SK-N-SH treated with all-trans-retinoic acid at 6 μM for 48 hours (cell line): ENCODE results near the gene FBXL17.

Experiments used
- ATAC-seq: fragments of 200-7000 bp; cut with Tn5 transposase; 3 replicates; pipeline ENCODE4 v1.9.1; 2020; ENCODE audit warnings: mild to moderate bottlenecking, moderate library complexity
- ARNTL ChIP-seq: fragments of 450-650 bp; formaldehyde crosslinking; IDR thresholded peaks from 2 replicates; pipeline ENCODE4 v1.5.0; 2020; ENCODE audit warnings: low read depth, mild to moderate bottlenecking, moderate library complexity, borderline replicate concordance
- BACH2 ChIP-seq: fragments of 250-450 bp; sonication (Bioruptor Pico); IDR thresholded peaks from 2 replicates; pipeline ENCODE4 v1.9.0; 2021; ENCODE audit warnings: mild to moderate bottlenecking, borderline replicate concordance
- CREB5 ChIP-seq: fragments of 250-450 bp; sonication (Bioruptor Pico); IDR thresholded peaks from 2 replicates; pipeline ENCODE4 v1.5.1; 2020; ENCODE audit warnings: low read depth, mild to moderate bottlenecking, moderate library complexity
- CSRNP3 ChIP-seq: fragments of 250-450 bp; sonication (Bioruptor Pico); IDR thresholded peaks from 2 replicates; pipeline ENCODE4 v1.5.1; 2021; ENCODE audit warnings: mild to moderate bottlenecking, moderate library complexity
- ESRRG ChIP-seq: fragments of 250-450 bp; sonication (Bioruptor Pico); IDR thresholded peaks from 2 replicates; pipeline ENCODE4 v1.6.1; 2021; ENCODE audit warnings: mild to moderate bottlenecking
- GLIS3 ChIP-seq: fragments of 250-450 bp; sonication (Bioruptor Pico); IDR thresholded peaks from 2 replicates; pipeline ENCODE4 v1.5.0; 2020; ENCODE audit warnings: mild to moderate bottlenecking, moderate library complexity
- ISL1 ChIP-seq: fragments of 250-450 bp; sonication (Bioruptor Pico); IDR thresholded peaks from 2 replicates; pipeline ENCODE4 v2.1.2; 2022; ENCODE audit warnings: mild to moderate bottlenecking, moderate library complexity
- OSR1 ChIP-seq: fragments of 250-450 bp; sonication (Bioruptor Pico); IDR thresholded peaks from 2 replicates; pipeline ENCODE4 v1.8.0; 2022; ENCODE audit warnings: moderate library complexity, mild to moderate bottlenecking, inconsistent platforms
- PATZ1 ChIP-seq: fragments of 250-450 bp; sonication (Bioruptor Pico); IDR thresholded peaks from 2 replicates; pipeline ENCODE4 v1.8.0; 2020; ENCODE audit warnings: mild to moderate bottlenecking, moderate library complexity, borderline replicate concordance
- POU6F1 ChIP-seq: fragments of 250-450 bp; sonication (Bioruptor Pico); IDR thresholded peaks from 2 replicates; pipeline ENCODE4 v1.8.0; 2021; ENCODE audit warnings: low read depth, mild to moderate bottlenecking, moderate library complexity, borderline replicate concordance
- PPARA ChIP-seq: fragments of 250-450 bp; sonication (Bioruptor Pico); IDR thresholded peaks from 2 replicates; pipeline ENCODE4 v1.5.0; 2020; ENCODE audit warnings: mild to moderate bottlenecking, borderline replicate concordance
- SNAI2 ChIP-seq: fragments of 250-450 bp; sonication (Bioruptor Pico); IDR thresholded peaks from 2 replicates; pipeline ENCODE4 v1.5.0; 2020; ENCODE audit warnings: mild to moderate bottlenecking, moderate library complexity
- TCF4 ChIP-seq: fragments of 250-450 bp; sonication (Bioruptor Pico); IDR thresholded peaks from 2 replicates; pipeline ENCODE4 v1.8.0; 2021; ENCODE audit warnings: mild to moderate bottlenecking, moderate library complexity, borderline replicate concordance
- TSHZ2 ChIP-seq: fragments of 250-450 bp; sonication (Bioruptor Pico); IDR thresholded peaks from 2 replicates; pipeline ENCODE4 v1.5.0; 2020; ENCODE audit warnings: mild to moderate bottlenecking, moderate library complexity
- ZC3H10 ChIP-seq: fragments of 250-450 bp; sonication (Bioruptor Pico); IDR thresholded peaks from 2 replicates; pipeline ENCODE4 v1.5.1; 2021; ENCODE audit warnings: mild to moderate bottlenecking, moderate library complexity
- ZFP3 ChIP-seq: fragments of 250-450 bp; sonication (Bioruptor Pico); IDR thresholded peaks from 2 replicates; pipeline ENCODE4 v1.5.0; 2020; ENCODE audit warnings: mild to moderate bottlenecking, moderate library complexity
- ZFP30 ChIP-seq: fragments of 450-650 bp; formaldehyde crosslinking; IDR thresholded peaks from 2 replicates; pipeline ENCODE4 v1.5.0; 2022; ENCODE audit warnings: mild to moderate bottlenecking, moderate library complexity
- ZNF565 ChIP-seq: fragments of 450-650 bp; formaldehyde crosslinking; conservative IDR thresholded peaks from 2 replicates; pipeline ENCODE4 v1.5.0; 2020; ENCODE audit warnings: low read depth, mild to moderate bottlenecking, moderate library complexity
- ZNF70 ChIP-seq: fragments of 450-650 bp; formaldehyde crosslinking; IDR thresholded peaks from 2 replicates; pipeline ENCODE4 v1.5.0; 2020; ENCODE audit warnings: mild to moderate bottlenecking, moderate library complexity
- ZNF8 ChIP-seq: fragments of 450-650 bp; formaldehyde crosslinking; IDR thresholded peaks from 2 replicates; pipeline ENCODE4 v1.5.0; 2020; ENCODE audit warnings: mild to moderate bottlenecking, moderate library complexity

FBXL17 gene

GRCh38 chr5:108102463-108102862 lies 279.4 kb downstream of the FBXL17 start (continued):
- TF ChIP-seq TSHZ2 (CRISPR knock-in tag) (no peak), ZNF8 (CRISPR knock-in tag) (no peak), ZFP3 (CRISPR knock-in tag) (no peak), CREB5 (CRISPR knock-in tag) (no peak), ESRRG (CRISPR knock-in tag) (no peak), POU6F1 (no peak), ZNF70 (CRISPR knock-in tag) (no peak), BACH2 (CRISPR knock-in tag) (no peak), TCF4 (CRISPR knock-in tag) (no peak), OSR1 (CRISPR knock-in tag) (no peak), ZFP30 (CRISPR knock-in tag) (no peak)

GRCh38 chr5:108101821-108102220 lies 280.1 kb downstream of the FBXL17 start:
- TF ChIP-seq ZNF70 (CRISPR knock-in tag): no peak
- no peak for TF ChIP-seq CSRNP3
- TF ChIP-seq PATZ1 (CRISPR knock-in tag): no peak
- no peak for TF ChIP-seq ISL1 (CRISPR knock-in tag)
- no peak for TF ChIP-seq ESRRG (CRISPR knock-in tag)
- no peak for TF ChIP-seq SNAI2
- no peak for TF ChIP-seq BACH2 (CRISPR knock-in tag)
- TF ChIP-seq, all 23 proteins: peak for 0
- no peak for ATAC-seq

- ATAC-seq: no peak
- no peak for TF ChIP-seq GLIS3 (CRISPR knock-in tag)
- no peak for TF ChIP-seq TSHZ2 (CRISPR knock-in tag)
- no peak for TF ChIP-seq POU6F1
- TF ChIP-seq PPARA (CRISPR knock-in tag): no peak
- TF ChIP-seq CSRNP3: no peak
- TF ChIP-seq ZFP3 (CRISPR knock-in tag): no peak
- no peak for TF ChIP-seq ZNF70 (CRISPR knock-in tag)
- TF ChIP-seq BACH2 (CRISPR knock-in tag): no peak
- TF ChIP-seq OSR1 (CRISPR knock-in tag): no peak
- TF ChIP-seq ZFP30 (CRISPR knock-in tag): no peak
- TF ChIP-seq ZNF8 (CRISPR knock-in tag): no peak
- no peak for TF ChIP-seq ESRRG (CRISPR knock-in tag)
- no peak for TF ChIP-seq ZNF565 (CRISPR knock-in tag)
- no peak for TF ChIP-seq ARNTL (CRISPR knock-in tag)
- no peak for TF ChIP-seq SNAI2
- no peak for TF ChIP-seq TCF4 (CRISPR knock-in tag)
- TF ChIP-seq ZC3H10 (CRISPR knock-in tag): no peak
These were observed 280.8 kb downstream of the FBXL17 start for GRCh38 chr5:108101130-108101529.
